HG02763 (cell line): ENCODE measurements around the gene ZNF318.
"Not testable (repeated sequence)": the region's sequence is repeated elsewhere in the genome, so short reads cannot be mapped to it uniquely, and the experiment has no call there.

Experiments
- ATAC-seq: cut with Tn5 transposase; IDR thresholded peaks from one replicate; pipeline ENCODE4 v1.9.1; 2021; ENCODE audit warnings: mild to moderate bottlenecking, moderate library complexity; ENCODE audit not compliant: unreplicated experiment

ZNF318 gene, protein sequence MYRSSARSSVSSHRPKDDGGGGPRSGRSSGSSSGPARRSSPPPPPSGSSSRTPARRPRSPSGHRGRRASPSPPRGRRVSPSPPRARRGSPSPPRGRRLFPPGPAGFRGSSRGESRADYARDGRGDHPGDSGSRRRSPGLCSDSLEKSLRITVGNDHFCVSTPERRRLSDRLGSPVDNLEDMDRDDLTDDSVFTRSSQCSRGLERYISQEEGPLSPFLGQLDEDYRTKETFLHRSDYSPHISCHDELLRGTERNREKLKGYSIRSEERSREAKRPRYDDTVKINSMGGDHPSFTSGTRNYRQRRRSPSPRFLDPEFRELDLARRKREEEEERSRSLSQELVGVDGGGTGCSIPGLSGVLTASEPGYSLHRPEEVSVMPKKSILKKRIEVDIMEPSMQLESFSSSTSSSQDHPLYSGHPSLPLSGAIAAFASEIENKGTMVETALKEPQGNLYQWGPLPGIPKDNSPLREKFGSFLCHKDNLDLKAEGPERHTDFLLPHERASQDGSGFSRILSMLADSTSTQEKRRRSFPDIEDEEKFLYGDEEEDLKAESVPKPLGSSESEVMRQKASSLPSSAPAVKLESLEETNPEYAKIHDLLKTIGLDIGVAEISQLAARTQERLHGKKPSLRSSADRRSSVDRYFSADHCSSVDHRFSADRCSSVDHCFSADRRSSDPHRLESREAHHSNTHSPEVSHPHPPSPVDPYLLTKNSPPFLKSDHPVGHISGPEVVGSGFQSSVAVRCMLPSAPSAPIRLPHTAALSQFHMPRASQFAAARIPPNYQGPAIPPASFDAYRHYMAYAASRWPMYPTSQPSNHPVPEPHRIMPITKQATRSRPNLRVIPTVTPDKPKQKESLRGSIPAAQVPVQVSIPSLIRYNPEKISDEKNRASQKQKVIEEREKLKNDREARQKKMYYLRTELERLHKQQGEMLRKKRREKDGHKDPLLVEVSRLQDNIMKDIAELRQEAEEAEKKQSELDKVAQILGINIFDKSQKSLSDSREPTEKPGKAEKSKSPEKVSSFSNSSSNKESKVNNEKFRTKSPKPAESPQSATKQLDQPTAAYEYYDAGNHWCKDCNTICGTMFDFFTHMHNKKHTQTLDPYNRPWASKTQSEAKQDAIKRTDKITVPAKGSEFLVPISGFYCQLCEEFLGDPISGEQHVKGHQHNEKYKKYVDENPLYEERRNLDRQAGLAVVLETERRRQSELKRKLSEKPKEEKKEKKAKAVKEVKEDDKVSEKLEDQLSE (N-terminal part only)

DNA sequence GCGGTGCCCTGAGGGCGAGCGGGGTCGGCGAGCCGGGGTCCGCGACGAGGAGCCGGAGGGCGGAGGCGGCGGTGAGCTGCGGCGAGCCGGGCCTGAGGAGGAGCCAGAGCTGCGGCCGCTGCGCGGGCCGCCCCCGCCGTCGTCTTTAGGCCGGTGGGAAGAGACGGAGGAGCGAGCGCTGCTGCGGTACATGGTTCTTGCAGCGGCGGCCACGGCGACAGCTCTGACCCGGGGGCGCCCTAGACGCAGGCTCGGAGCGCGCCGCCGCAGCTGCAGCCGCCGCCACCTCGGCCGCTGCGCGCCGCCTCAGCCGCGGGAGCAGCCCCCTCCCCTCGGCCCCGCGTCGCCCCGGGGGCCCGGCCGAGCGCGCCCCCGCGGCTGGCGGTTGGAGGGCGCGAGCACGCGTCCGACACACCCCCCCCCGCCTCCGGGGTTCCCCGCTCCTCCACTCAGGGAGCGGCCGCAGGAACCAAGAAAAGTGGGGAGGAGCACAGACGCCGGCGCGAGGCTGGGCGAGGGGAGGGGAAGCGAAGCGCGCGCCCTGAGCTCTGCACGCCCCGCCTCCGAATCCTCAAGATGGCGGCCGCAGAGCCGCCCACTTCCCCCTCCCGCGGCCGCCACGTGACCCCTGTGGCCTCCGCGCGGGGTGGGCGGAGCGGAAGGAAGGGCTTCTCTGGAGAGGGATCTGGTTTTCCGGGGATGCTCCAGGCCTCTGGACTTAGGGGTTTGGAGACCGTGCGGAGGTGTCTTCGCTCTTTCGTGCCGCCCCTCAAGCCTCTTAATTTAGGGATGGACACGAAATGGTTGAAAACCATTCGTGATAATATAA, at the start of gene ZNF318:
ZNF318 (minus strand) TSS at position 474 of the 829 bp plus-strand sequence; CDS start at position 192, 282 bp downstream.
- ATAC-seq: peak; percentile 88

DNA sequence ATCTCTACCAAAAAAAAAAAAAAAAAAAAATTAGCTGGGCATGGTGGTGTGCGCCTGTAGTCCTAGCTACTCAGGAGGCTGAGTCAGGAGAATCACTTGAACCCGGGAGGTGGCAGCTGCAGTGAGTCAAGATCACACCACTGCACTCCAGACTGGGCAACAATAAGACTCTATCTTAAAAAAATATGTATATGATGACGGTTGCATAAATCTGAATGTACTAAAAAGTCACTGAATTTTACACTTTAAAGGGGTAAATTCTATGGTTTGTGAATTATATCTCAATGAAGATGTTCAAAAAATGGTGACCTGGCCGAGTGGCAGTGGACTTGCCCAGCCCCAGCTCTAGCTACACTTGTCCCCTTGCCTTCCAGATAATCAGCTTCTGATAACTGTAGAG, 47.5 kb upstream of the ZNF318 start:
- ATAC-seq: no peak

DNA sequence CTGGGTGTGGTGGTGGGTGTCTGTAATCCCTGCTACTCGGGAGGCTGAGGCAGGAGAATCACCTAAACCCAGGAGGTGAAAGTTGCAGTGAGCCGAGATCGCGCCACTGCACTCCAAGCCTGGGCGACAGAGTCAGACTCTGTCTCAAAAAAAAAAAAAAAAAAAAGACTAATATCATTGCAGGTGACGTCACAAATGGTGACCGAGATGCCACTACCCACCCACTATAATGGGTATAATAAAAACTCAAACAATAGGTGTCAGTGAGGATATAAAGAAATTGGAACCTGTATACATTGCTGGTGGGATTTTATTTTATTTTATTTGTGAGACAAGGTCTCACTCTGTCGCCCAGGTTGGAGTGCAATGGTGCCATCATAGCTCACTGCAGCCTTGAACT, 45.8 kb upstream of the ZNF318 start:
- ATAC-seq: not testable (repeated sequence)

DNA sequence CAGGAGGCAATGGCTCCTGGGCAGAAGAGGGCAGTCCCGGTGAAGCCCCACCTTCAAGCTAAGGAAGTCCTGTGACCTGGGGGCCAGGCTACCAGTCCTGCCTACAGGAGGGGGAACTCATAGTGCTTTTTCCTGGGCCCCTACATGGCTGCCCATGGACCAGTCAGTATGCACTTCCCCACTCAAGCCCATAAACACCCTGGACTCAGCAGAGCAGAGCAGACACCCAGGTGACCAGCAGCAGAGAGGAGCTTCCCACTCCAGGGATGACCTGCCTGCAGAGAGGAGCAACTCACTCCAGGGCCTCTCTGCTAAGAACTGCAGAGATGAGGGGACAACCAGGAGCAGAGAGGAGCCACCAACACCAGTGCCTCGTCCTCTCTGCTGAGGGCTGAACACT, 43.6 kb upstream of the ZNF318 start:
- ATAC-seq: no peak

DNA sequence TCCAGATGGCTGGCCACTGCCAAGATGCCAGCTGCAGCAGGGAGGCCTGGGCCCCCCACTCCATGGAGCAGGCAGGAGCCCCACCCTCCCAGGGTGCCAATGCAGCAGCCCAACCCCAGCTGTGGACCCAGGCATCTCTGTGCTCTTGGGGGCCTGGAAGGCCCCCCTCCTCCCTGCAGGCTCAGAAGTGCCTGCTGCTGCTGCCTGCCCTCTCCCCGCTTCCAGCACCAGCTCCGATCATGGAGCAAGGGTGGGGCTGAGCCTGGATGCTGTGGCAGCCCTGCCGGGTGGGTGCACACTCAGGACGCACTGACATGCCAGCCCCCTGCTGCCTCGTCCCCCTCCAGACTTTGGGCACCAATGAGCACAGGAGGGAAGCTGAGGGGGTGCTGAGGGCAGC, 43.1 kb upstream of the ZNF318 start:
- ATAC-seq: no peak

DNA sequence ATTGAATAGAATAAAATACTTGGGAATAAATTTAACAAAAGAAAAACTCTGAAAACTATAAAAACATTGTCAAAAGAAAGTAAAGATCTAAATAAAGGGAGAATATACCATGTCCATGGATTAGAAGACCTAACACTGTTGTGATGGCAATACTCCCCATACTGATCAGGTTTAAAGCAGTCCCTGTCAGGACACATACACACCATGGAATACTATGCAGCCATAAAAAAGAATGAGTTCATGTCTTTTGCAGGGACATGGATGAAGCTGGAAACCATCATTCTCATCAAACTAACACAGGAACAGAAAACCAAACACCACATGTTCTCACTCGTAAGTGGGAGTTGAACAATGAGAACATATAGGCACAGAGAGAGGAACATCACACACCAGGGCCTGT, 41.3 kb upstream of the ZNF318 start:
- not testable (repeated sequence) for ATAC-seq

DNA sequence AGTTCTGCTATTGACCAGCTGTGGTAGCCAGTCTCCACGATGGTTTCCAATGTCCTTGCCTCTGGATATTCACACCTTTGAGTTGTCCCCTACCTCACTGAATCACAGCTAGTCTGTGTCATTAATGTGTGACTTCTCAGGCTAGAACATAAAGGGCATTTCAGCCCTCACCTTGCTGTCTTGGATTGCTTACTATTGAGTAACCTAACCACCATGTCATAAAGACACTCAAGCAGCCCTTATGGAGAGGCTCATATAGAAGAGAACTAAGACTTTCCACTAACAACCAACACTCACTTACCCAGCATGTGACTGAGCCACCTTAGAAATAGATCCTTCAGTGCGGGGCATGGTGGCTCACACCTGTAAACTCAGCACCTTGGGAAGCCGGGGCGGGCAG, 38.8 kb upstream of the ZNF318 start:
- no peak for ATAC-seq

DNA sequence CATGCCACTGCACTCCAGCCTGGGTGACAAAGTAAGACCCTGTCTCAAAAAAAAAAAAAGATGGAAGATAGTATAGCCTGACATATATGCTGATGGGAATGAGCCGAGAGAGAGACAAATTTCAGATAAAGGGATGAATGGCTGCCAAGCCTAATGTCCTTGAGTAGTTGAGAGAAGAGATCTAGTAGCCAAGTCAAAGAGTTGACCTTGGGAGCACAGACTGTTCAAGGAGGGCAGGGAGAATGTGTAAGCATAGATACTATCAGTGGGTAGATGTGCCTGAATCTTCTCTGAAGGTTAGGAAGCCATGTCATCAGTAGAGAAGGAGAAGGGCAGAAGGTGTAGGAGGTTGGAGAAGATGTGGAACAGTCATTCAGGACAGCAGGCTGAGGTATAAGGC, 37.8 kb upstream of the ZNF318 start:
- ATAC-seq: no peak

DNA sequence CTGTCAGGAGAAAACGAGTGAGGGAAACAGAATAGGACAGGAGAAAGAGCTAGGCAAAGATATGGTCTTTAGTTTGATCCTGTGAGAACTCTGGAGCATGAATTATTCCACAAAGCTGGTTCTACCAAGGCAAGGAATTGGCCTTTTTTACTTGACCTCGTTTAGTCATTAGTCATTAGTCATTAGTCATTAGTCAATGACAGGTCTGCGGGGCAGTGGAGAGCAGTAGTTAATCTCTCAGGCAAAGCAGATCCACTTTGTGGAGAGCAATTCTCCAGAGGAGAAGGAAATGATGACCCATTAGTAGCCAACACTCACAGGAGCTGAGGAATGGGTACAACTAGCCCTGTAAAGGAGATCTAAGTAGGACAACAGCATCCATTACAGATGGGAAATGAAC, 35.9 kb upstream of the ZNF318 start:
- no peak for ATAC-seq

DNA sequence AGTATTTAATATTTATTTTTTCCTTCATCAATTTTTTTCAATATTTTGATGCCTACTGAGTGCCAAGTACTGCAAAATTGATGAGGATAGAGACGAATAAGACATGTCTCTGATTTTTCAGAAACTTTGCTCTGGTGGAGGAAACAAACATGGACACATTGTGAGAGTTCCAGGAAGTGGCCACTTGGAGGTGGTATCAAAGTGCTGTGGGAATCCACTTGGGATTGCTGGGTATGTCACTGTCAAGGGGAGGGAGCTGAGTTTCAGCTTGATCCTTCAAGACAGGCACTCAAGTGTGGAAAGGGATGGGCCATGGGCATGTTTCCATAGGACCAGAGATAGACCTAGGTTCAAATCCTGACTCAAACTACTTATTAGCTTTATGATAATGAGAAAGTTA, 33.4 kb upstream of the ZNF318 start:
- no peak for ATAC-seq

DNA sequence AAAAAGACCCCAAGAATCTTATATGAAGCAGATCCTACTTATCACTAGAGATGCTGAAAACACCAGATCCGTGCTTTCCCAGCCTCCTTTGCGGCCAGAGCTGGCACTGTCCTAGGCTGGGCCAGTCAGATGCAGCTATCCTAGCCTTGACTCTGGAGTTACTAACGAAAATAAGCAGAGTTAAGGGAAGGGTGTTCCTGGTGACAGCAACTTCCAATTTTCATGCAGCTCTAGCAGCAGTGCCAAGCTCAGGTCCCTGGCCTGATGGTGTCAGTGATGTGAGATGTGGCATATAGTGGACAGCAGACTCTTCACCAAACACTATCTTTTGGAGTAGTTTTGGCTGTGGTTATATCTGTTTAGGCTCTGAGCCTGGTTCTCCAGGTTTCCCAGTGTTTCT, 32.3 kb upstream of the ZNF318 start:
- no peak for ATAC-seq

DNA sequence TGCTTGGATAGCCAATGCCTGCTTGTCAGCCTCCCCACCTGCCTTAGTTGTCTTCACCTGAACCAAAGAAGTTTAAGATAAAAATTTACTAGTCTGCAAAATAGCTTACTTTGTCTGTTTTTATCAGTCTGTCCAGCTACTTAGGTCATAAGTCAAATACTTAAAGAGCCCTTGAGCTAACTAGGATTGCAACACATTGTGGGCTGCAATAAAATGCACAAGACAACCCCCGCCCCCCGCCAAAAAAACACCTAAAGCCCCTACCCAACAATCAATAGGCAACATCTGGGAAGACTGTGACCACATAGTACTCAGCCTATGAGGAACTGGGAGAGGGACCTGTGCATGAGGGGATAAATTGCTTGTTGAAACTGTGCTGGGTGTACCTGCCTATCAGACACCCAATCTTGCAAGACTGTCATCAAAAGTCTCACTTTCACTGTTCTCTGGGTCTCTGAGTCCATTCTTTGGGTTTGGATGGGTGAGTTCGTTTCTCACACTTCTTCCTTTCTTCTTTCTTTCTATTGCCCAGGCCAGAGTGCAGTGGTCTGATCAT, 30.6 kb upstream of the ZNF318 start:
- ATAC-seq: no peak

DNA sequence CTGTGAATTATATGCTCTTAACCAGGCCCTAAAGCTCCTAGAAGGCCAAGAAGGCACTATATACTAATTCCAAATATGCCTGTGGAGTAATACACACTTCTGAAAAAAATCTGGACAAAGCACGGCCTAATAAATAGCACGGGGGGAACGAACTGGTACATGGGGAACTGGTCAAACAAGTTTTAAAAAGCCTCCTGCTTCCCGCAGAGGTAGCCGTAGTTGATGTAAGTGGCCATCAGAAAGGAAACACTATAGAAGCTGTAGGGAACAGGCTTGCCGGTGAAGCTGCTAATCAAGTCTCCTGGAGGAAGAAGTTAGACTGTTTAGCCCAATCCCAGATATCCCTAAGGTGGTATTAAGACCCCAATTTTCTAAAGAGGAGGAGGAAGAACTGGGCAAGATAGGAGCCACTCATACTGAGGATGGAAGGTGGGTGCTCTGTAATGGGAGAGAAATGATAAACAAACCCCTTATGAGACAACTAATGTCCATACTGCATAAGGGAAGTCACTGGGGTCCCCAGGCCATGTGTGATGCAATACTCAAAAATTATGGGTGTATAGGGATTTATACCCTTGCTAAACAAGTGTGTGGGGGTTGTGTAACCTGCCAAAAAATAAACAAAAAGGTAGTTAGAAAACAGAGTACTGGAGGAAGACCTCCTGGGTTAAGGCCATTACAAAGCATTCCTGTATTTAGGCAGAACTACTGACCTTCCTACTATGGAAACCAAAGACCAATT, 27.1 kb upstream of the ZNF318 start:
- ATAC-seq: no peak

DNA sequence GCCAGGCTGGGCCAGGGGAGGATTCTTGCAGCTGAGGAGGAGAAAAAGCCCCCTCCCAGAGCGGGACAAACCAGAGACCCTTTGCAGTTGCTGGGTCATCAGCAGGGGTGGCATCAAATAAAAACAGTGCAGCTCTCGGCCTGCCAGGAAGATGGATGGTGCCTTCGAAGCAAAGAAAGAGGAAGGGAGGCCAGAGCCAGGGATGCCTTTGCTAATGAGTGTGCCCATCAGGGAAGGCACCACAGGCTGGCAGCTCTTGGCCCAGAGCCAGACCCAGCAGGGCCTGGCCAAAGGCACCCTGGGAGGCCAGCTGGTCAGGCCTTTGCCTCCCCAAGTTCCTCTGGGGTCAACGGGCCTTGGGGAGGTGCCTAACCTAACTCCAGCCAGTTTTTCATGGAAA, 26.3 kb upstream of the ZNF318 start:
- ATAC-seq: no peak

DNA sequence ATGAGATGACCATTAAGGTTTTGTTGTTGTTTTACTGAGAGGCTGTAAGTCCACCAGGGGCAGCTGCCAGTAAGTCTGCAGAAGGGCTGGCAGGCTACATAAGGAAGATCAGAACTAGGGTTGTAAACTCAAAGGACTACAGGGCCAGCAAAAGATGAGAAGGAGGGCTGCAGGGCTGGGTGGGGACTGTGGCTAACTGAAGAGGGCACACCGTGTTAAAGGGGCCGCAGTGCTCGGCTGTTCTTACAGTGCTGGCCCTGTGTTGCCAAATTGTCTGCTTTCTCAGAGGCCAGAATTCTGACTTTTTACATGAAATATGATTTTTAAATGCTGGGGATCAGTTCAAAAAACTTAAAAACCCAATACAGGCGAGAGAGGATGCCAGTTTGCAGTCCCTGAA, 25.5 kb upstream of the ZNF318 start:
- no peak for ATAC-seq

DNA sequence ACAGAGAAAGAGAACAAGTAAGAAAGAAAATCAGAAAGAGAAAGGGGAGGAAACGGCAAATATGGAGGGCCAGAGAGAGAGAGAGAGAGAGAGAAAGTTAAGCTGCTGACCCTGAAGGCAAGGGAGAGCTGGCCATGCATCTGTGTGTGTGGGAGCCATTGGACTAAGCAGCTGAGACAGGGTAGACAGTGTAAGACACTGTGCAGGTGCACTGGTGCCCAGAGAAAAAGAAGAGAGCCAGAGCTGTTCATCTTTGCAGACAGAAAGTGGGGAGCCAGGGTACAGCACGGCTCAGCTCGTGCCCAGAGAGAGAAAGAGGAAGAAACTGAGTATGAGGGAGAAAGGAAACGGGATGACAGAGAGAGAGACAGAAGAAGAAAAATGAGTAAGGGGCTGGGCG, 24.2 kb upstream of the ZNF318 start:
- ATAC-seq: no peak

DNA sequence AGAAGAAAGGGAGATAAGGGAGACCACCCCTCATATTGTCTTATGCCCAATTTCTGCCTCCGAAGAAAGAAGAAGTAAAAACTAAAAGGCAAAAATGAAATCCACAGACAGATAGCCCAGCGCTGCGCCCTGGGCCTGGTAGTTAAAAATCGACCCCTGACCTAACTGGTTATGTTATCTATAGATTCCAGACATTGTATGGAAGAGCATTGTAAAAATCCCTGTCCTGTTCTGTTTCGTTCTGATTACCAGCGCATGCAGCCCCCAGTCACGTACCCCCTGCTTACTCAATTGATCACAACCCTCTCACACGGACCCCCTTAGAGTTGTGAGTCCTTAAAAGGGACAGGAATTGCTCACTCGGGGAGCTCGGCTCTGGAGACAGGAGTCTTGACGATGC, 23.7 kb upstream of the ZNF318 start:
- ATAC-seq: not testable (repeated sequence)

DNA sequence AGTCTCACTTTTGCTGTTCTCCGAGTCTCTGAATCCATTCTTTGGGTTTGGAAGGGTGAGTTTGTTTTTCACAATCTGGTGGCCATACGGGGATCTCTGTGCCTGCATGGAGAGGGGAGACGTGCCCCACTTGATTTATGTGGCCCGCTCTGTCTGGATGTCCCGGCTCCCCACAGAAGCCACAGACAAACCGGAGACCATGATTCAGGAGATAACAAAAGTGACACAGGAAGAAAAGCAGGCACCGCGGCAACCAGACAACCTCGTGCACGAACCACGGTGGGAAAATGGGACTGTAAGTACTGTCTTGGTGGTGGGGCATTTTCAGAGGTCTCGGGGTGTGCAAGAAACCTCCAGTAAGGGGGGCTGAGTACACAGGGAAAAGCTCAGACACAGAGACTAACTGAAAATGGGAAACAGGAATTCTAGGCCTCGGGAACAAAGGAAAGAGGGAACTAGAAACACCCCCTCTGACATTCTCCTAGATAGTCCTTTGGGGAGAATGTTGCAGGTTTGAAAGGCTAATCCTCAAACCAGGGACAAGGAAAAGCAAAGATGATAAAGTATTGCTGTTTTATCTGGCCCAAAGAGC, 22.1 kb upstream of the ZNF318 start:
- no peak for ATAC-seq
